ENCODE data around the gene SEC14L1.

SEC14L1 gene

DNA sequence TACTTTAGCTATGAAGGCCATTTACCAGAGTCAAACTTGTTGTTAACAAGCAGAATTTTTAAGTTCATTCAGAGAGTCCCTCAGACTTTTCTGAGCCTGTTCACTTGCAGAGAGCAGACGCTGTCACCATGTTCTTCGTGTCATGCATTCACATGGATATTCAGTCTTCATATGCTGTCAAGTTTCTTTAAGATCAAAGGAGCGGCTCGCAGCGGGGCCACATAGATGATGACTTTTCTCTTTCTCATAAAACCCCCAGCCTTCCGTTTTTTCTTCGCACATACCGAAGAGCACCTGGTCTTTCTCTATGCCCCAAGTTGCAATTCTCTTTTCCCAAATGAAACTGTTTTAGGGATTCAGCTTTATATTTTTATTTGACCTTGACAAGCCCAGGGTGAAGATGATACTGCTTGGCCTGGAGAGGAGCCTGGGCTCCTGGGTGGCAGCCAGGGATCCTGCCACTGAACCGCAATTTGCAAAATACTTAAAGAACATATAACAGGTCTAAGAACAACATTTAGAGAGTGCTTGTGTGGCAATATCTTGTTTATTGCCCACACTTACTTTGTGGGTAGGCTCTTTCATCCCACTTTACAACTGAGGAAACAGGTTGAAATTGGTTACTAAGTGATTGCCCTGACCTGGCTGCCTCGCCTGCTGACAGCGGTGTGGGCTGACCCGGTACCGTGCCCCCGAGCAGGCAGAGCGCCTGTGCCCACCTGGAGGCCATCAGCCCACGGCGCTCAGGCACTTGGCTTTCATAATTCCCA, 22.9 kb downstream of the SEC14L1 start:
- no peak for DNase-seq

- DNase-seq = no peak
These were observed 23.8 kb downstream of the SEC14L1 start for GRCh38 chr17:77164483-77165091.

- no peak for DNase-seq
These were observed 24.8 kb downstream of the SEC14L1 start for GRCh38 chr17:77165577-77165976.

- DNase-seq = no peak
These were observed 26.9 kb downstream of the SEC14L1 start for GRCh38 chr17:77167472-77168306.

GRCh38 chr17:77173104-77173503, 32.3 kb downstream of the SEC14L1 start:
- DNase-seq = no peak

DNA sequence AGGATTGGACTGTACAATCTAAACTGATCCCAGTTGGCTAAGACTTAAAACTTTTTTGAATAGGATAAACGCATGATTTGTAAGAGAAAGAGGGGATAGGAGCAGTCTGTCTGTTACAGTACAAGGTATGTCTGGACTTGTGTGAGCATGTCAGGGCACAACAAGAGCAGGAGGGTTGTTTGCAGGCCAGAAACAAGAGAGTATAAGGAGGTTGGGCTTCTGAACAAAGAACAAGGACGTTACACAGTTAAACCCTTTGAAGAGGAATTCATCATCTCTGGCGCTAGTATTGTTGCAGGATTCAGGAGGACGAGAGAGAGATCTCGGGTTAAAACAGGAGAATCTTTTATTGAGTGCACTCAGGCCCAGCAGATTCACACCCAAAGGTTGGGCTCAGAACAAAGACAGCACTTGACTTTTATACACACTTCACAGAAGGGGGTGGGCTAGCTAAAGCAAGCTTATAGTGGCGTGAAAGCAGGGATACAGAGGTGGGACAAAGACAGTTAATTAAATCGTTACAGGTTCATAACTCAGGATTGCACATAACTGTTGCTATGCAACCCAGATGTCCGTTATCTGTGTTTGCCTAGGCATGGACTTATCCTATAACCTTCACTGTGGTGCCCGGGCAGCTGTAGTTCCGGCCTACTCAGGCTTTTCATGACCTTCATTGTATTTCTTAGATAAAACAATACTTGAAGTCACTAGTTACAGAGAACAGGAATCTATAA, 34.3 kb downstream of the SEC14L1 start:
- DNase-seq = no peak

- DNase-seq = no peak
These were observed 36.4 kb downstream of the SEC14L1 start for GRCh38 chr17:77177002-77177741.

- no peak for DNase-seq
These were observed 37.3 kb downstream of the SEC14L1 start for GRCh38 chr17:77178050-77178449.

DNA sequence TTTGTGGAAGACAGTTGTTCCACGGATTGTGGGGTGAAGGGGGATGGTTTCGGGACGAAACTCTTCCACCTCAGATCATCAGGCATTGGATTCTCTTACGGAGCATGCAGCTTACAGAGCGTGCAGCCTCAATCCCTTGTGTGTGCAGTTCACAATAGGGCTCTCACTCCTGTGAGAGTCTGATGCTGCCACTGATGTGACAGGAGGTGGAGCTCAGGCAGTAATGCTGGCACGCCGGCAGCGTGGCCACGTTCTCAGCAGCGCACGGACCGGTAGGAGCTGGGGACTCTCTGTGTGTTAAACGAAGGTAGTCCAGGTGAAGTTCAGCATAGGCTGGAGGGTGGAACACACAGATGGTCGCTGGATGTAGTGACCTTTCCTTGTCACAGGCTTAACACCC, 37.8 kb downstream of the SEC14L1 start:
- no peak for DNase-seq

DNA sequence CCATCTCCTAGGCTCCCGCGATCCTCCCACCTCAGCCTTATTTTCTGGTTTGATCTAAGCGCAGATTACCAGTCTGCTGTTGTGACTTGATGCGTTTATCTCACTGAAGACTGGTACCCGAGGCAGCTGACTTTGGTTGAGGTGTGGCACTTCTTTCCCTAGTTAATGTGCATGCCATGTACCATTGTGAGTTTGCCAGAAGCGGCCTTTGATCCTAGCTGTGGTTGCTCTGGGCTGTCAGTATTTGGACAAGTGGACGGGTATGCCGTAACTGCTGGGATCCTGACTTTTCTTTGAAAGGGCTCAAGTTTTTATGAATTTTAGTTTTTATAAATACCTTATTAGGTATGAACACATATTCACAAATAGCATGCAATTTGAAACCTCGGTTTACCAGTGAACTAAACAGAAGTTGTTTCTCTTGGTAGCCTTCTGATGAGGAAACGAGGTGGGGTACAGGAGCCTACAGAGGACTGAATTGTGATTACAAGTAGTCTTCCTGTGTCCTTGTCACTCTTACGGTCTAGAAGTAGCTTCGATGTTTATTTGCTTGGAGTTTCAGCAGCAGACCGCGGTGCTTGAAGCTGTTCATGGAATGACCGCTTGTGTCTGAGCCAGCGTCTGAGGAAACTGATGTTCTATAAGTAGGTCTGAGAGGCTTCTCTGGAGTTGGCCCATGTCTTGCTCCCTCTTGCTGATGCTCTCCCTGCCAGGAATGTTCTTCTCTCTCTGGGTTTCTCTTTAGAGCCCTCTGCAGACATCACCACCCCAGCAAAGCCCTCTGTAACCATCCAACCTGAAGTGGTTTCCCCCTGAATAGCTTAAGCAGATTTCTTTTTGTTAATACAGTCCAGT, 40.0 kb downstream of the SEC14L1 start:
- DNase-seq = no peak

- no peak for DNase-seq
These were observed 41.7 kb downstream of the SEC14L1 start for GRCh38 chr17:77182205-77183172.

DNA sequence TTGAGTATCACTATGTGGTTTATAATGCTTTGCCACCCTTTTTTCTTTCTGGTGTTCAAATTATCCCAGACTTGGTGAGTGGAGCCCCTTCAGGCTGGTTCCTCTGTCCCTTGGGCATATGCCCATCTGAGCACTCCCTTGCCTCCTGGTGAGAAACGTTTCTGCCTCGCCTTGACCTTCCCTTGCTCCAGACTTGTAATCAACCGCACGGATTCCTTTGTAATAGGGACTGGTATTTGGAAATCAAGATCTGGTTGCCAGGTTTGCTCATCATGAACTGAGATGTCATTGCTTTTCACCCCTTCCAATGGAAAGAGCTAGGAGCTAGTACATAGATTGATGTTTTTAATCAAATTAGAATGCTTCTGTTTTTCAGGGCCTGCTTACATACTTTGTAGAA, 43.7 kb downstream of the SEC14L1 start:
- no peak for DNase-seq

GRCh38 chr17:77185137-77185536, 44.4 kb downstream of the SEC14L1 start:
- no peak for DNase-seq

DNA sequence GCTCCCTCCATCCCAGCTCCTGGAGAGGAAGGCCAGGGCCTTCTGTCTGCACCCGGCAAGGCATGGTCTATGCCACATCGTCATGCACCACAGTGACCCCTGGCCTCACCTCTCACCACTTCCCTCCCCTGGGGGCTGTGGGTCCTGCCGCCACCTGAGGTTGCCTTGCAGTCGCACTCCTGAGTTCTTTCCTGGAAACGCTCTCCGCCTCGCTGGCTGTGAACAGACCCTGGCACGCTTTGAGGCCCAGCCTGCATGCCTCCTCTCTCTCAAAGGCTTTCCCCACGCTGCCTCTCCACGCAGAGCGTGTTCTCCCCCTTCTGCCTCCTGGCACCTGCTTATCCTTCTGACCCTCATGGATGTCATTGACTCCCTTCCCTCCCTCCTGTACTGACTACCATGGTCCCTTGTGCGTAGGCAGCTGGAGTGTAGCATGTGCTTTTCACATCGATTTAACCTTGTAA, 45.4 kb downstream of the SEC14L1 start:
- no peak for DNase-seq

GRCh38 chr17:77188084-77189066, 47.6 kb downstream of the SEC14L1 start:
- no peak for DNase-seq

DNA sequence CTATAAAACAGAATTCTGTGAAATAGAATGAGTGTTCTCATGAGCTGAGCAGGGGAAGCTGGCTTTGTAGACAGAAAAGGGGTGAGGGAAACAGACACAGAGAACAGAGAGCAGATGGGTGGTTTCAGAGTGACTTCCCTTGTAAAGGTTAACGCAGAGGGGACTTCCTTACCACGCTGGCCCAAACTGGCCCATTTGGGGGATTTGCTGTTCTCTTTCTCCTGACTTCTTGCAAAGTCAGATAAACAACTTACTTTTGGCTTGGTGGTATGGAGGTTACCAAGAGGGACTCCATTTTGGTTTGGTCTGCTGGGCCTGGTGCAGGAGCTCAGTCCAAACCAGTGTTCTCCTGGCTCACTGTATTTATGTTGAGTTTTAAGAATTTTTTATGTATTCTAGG, 48.4 kb downstream of the SEC14L1 start:
- no peak for DNase-seq

DNA sequence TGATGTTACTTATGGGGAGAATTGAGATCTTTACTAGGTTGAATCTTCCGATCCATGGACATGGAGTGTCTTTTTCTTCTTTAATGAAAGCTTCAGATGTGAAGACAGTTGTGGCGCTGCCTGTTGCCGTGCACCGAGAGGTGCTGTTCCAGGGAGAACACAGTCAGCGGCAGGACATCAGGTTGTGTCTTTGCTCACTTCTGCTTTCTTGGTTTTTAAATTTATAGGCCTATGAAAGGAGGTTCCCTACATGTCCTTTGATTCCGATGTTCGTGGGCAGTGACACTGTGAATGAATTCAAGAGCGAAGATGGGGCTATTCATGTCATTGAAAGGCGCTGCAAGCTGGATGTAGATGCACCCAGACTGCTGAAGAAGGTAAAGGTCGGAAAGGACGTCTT, 49.8 kb downstream of the SEC14L1 start:
- DNase-seq = no peak

GRCh38 chr17:77191244-77191643, 50.5 kb downstream of the SEC14L1 start:
- no peak for DNase-seq

- DNase-seq = no peak
These were observed 52.9 kb downstream of the SEC14L1 start for GRCh38 chr17:77193653-77194052.
